GM21381 (cell line): Measurements from ENCODE around the gene KIRREL3.

Source experiments
- ATAC-seq: cut with Tn5 transposase; IDR thresholded peaks from one replicate; pipeline ENCODE4 v1.9.1; 2021; ENCODE audit warnings: mild to moderate bottlenecking, moderate library complexity; ENCODE audit not compliant: unreplicated experiment

The KIRREL3 gene

GRCh38 chr11:126838779-126839178 lies 161.8 kb downstream of the KIRREL3 start:
- no peak for ATAC-seq

GRCh38 chr11:126837581-126837980 lies 163.0 kb downstream of the KIRREL3 start:
- no peak for ATAC-seq

GRCh38 chr11:126834573-126834972 lies 166.0 kb downstream of the KIRREL3 start:
- no peak for ATAC-seq

GRCh38 chr11:126834149-126834548 lies 166.4 kb downstream of the KIRREL3 start:
- no peak for ATAC-seq

GRCh38 chr11:126833065-126833464 lies 167.5 kb downstream of the KIRREL3 start:
- no peak for ATAC-seq

- ATAC-seq, result no peak
These were observed 168.2 kb downstream of the KIRREL3 start for GRCh38 chr11:126832387-126832786.

GRCh38 chr11:126830216-126830806 lies 170.3 kb downstream of the KIRREL3 start:
- no peak for ATAC-seq

- ATAC-seq, result no peak
These were observed 170.9 kb downstream of the KIRREL3 start for GRCh38 chr11:126829716-126830115.

GRCh38 chr11:126824035-126824607 lies 176.4 kb downstream of the KIRREL3 start:
- ATAC-seq, result no peak

- ATAC-seq, result no peak
These were observed 177.3 kb downstream of the KIRREL3 start for GRCh38 chr11:126823274-126823673.

- no peak for ATAC-seq
These were observed 178.7 kb downstream of the KIRREL3 start for GRCh38 chr11:126821827-126822226.

GRCh38 chr11:126819194-126819593 lies 181.4 kb downstream of the KIRREL3 start:
- no peak for ATAC-seq

- ATAC-seq, result no peak
These were observed 182.8 kb downstream of the KIRREL3 start for GRCh38 chr11:126817523-126818450.

- no peak for ATAC-seq
These were observed 183.5 kb downstream of the KIRREL3 start for GRCh38 chr11:126817096-126817495.

- ATAC-seq, result no peak
These were observed 183.9 kb downstream of the KIRREL3 start for GRCh38 chr11:126816645-126817044.

- ATAC-seq, result no peak
These were observed 185.5 kb downstream of the KIRREL3 start for GRCh38 chr11:126815111-126815510.

- ATAC-seq, result no peak
These were observed 189.8 kb downstream of the KIRREL3 start for GRCh38 chr11:126810776-126811175.

GRCh38 chr11:126809514-126810289 lies 190.9 kb downstream of the KIRREL3 start:
- ATAC-seq, result no peak

- ATAC-seq, result no peak
These were observed 191.7 kb downstream of the KIRREL3 start for GRCh38 chr11:126808836-126809235.

GRCh38 chr11:126808296-126808695 lies 192.3 kb downstream of the KIRREL3 start:
- no peak for ATAC-seq

GRCh38 chr11:126805870-126806269 lies 194.7 kb downstream of the KIRREL3 start:
- ATAC-seq, result no peak
